Activated CD8-positive, alpha-beta memory T cell treated with anti-CD3 and anti-CD28 coated beads for 4 hours (primary cell): ENCODE measurements around the gene CTSD.

ENCODE experiments used
- DNase-seq, 2 donors: peaks; one replicate each; pipeline ENCODE4 v3.0.0-alpha.2; 2020; ENCODE audit warnings: low read depth in 2 of 2

Gene CTSD

DNA sequence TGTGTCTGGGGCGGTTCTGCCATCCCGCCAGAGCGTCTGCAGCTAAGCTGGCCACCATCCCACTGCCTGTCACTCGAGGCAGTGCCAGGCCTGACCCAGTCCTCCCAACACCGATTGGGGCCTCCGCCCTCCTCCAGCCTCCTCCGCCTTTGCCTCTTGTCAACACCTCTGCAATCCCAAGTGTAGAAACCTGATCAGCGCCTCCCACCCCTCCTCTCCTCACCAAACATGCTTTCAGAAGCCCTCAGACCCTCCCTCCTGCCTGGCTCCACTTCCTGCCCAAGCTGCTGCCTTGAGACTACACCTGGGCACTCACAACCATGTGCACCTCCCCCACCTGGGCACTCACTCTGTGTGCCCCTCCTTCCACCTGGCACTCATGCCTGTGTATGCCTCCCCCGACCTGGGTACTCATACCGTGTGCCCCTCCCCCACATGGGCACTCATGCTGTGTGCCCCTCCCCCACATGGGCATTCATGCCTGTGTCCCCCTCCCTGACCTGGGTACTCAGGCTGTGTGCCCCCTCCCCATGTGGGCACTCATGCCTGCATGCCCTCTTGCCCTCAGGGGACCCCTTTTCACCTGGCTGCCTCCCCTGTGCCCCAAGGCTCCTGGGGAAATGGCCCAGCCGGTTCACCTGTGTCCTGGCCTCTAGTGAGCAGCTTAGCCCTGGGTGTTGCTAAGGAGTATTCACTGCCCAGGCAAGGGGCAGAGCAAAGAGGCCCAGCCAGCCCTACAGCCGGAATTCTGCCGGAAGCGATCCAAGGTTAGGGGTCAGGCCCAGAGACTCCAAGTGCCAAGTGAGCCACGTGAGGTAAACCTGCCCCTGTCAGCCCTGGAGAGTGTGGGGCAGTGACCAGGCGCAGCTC is 7.8 kb downstream of the CTSD start:
- DNase-seq, result no peak

DNA sequence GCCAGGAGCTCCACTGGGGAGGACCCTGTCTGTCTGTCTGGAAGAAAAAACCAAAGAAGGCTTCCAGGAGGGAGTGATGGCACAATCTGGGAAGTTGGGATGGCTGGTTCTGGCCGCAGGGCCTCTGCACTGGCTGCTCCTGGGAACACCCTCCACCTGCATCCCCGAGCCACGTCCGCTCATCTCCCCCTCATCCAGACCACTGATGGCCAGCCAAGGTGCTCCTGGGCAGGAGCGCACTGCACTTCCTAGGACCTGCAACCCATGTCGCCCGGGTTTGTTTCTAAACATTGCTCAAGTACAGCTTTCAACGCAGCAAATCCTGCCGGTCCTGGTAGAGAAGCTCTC is 8.4 kb downstream of the CTSD start:
- no peak for DNase-seq

GRCh38 chr11:1754376-1755150 is 9.2 kb downstream of the CTSD start:
- no peak for DNase-seq

DNA sequence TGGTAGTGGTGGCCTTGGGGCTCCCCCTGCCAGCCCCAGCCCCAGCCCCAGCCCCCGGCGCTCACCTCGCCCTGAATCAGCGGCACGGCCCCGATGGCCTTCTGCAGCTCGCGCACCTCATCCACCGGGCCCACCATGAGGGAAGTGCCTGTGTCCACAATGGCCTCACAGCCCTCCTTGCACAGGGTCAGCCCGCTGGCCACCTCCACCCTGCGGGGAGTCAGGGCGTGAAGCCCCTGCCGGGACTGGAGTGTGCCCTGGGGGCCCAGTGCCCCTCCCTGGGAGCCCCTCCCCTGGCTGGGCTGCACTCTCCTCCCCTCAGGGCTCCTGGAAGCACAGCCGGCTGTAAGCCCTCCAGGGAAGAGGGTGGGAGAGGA is 9.8 kb downstream of the CTSD start:
- DNase-seq, result no peak

GRCh38 chr11:1753229-1753928 is 10.3 kb downstream of the CTSD start:
- no peak for DNase-seq

DNA sequence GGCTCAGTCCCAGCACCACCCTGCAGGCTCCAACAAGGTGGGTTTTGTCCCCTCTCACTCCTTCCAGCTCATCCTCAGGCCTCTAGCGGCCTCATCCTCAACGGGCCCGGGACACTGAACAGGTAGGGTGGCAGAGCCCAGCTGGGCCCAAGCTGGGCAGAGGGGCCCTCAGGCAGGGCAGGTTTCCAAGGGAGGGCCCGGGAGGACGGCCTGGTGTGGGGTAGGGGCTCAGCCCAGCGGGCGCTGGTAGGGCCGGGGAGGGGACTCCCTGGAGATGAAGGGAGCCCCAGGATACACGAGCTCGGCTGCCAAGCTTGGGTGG is 10.9 kb downstream of the CTSD start:
- no peak for DNase-seq

DNA sequence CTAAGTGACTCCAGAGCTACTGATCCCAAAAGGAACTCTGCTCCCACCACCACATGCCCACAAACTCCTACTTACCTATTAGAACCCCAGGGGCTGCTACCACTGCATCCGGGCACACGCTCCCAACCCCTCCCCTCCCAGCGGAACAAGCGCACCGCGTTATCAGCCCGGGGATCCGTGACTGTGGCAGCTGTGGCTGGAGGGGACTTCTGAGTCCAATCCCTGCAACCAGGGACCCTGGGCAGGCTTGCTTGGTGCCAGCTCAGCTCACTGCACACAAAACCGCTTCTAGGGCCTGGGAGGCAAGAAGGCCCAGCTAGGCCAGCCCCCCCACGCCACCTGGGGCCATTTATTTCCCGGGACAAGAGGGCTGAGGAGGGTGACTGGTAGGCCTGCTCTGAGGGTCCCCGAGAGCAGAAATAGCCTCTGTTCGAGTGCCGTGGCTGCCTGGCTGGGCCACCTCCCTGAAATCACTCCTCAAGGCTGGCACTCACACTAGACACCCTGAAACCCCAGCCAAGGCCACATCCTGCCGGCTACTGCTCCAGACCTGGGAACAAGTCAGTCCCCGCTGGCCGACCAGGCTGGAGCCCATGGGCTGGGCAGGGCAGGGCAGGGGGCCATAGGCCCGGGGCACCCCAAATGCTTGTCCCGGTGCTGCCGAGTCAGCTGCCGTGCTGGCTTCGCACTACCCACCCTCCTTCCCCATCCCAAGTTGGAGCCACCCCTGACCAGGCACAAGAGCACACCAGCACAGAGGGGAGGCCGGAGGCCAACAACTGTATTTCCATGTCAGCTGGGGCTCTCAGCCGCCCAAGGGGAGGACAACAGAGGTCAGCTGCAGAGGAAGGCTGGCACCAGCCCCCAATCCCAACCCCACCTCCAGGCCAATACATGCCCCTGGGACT is 11.5 kb downstream of the CTSD start:
- DNase-seq, result no peak

DNA sequence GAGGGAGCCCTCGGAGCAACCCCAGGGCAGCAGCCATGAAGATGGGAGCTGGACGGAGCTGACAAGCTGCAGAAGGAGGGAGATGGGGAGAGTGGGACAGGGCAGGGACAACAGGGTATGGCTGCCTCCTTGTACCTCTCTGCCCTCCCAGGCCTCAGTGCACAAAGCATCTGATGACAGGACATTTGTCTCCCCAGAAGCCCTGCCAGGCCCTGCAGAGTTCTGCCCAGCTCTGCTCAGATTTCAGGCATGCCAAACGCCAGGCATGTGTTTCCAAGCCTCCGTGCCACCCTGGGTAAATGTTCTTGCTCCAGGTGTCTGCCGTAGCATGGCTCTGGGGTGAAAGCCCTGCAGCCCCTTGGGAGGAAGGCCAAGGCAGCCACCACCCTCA is 12.2 kb downstream of the CTSD start:
- DNase-seq, result no peak

DNA sequence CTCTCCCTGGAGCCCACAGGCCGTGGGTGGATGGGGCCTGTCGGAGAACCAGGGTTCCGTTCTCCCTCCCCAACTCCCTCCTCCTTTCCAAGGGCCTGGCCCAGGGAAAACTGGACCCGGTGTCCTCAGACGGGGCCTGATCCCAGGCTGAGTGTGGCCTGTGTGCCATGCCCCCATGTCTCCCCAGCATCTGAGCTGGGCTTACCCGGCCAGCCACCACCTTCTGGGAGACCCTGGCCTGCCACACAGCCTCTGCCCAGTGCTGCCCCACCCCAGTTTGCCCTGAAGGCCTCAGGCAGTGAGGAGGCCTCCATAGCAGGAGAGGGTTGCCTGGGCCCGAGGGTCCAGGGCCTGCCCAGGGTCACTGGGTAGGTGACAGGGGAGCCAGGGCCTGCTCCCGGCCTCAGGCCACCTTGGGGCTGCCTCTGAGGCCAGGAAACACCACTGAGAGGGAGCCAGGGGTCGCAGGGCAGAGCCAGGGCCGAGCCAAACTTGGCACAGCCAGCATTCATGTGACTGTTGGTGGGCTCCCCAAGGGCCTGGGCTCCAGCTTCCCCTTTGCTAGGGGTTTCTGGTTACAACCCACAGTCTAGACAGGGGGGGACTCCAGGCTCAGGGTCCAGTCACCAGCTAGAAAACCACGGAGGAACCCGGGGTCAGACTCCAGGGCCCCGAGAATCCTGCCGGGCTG is 12.7 kb downstream of the CTSD start:
- no peak for DNase-seq

GRCh38 chr11:1750481-1750839 is 13.3 kb downstream of the CTSD start, which contains the start of gene IFITM10:
TSS of gene IFITM10 (minus strand) at chr11:1750595. CDS start at chr11:1750442, 153 bp downstream.
- no peak for DNase-seq

GRCh38 chr11:1749395-1750351 is 14.1 kb downstream of the CTSD start:
- no peak for DNase-seq

DNA sequence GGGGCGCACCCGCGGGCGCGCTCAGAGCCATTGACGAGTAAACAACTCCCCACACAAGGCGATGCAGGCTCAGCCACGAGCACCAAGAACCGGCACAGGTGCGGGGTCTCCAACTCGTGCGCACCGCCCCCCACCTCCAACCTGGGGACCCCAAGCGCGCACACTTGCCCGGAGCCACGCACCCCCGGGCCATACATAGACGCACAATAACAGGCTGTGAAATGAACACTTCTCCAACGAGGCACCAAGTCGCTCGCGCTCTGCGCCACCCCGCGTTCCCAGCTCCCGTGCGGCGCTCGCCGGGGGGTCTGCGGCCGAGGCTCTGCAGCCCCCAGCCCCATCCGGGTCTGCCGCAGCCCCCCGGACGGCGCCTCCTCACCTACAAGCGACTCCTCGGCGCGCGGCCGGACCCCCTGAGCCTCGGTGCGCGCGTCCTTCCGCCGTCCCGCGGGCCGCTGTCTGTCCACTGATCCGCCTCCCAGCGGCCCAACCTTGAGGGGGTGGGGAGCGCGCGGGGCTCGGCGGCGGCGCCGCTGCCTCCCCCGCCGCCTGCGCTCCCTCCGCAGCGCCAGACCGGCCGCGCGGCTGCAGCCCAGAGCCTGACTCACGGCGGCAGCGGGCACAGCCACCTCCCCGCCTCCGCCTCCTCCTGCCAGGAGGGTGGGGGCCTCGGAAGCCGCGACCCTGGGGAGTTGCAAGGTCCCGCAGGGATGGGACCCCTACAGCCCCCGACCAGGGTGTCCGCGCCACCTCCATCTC is 14.9 kb downstream of the CTSD start:
- no peak for DNase-seq

GRCh38 chr11:1747753-1748635 is 15.7 kb downstream of the CTSD start:
- no peak for DNase-seq

- DNase-seq, result no peak
Observed at GRCh38 chr11:1746956-1747752, 16.6 kb downstream of the CTSD start.

DNA sequence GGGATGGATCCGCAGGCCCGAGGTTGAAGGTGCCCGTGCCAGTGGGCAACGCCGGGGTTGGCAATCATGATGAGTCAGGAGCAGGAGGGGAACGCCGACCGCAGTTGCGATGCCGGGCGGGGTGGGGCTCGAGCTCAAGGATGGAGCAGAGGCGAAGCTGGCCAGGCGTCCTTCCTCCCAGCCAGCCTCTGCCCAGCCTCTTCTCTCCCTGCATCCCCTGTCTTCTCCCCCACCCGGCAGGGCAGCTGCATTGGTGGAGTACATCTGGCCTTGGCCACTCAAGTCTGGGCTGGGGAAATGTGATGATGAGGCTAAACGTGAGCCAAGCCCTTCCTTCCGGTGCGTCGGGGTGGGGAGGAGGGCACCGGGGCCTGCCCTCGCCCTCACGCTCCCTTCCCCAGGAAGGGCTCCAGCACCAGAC is 17.2 kb downstream of the CTSD start:
- DNase-seq, result no peak

GRCh38 chr11:1745701-1746320 is 17.9 kb downstream of the CTSD start:
- no peak for DNase-seq
